WERI-Rb-1 (cell line): ENCODE data around the gene MADCAM1.
A peak's percentile ranks its signal among the peaks of the same experiment; 100 is the strongest.

ENCODE experiments used
- DNase-seq: peaks from one replicate; pipeline ENCODE4 v3.0.0-alpha.2; 2020
- H3K27ac ChIP-seq: fragments of 250-450 bp; sonication (Bioruptor Pico); 2 replicates; pipeline ENCODE4 v1.5.1; 2020; ENCODE audit warnings: mild to moderate bottlenecking, moderate library complexity
- H3K27me3 ChIP-seq: fragments of 250-450 bp; sonication (Bioruptor Pico); 2 replicates; pipeline ENCODE4 v1.5.1; 2021; ENCODE audit warnings: mild to moderate bottlenecking, low read depth, moderate library complexity; ENCODE audit not compliant: insufficient read depth, severe bottlenecking
- H3K36me3 ChIP-seq: fragments of 250-450 bp; sonication (Bioruptor Pico); 2 replicates; pipeline ENCODE4 v1.5.1; 2020; ENCODE audit warnings: mild to moderate bottlenecking, moderate library complexity
- H3K4me3 ChIP-seq: 2 replicates; pipeline ENCODE4 v1.5.1; 2011; ENCODE audit warnings: low read depth, mild to moderate bottlenecking, control low read depth, low read length
- H3K9me3 ChIP-seq: fragments of 250-450 bp; sonication (Bioruptor Pico); 2 replicates; pipeline ENCODE4 v1.5.1; 2021; ENCODE audit warnings: mild to moderate bottlenecking, moderate library complexity; ENCODE audit not compliant: severe bottlenecking
- TF ChIP-seq, protein P1 (sequence below): IDR thresholded peaks from 2 replicates; pipeline ENCODE4 v1.5.1; 2011; ENCODE audit warnings: low read depth, mild to moderate bottlenecking, control low read depth, inconsistent platforms, low read length

Gene MADCAM1

DNA sequence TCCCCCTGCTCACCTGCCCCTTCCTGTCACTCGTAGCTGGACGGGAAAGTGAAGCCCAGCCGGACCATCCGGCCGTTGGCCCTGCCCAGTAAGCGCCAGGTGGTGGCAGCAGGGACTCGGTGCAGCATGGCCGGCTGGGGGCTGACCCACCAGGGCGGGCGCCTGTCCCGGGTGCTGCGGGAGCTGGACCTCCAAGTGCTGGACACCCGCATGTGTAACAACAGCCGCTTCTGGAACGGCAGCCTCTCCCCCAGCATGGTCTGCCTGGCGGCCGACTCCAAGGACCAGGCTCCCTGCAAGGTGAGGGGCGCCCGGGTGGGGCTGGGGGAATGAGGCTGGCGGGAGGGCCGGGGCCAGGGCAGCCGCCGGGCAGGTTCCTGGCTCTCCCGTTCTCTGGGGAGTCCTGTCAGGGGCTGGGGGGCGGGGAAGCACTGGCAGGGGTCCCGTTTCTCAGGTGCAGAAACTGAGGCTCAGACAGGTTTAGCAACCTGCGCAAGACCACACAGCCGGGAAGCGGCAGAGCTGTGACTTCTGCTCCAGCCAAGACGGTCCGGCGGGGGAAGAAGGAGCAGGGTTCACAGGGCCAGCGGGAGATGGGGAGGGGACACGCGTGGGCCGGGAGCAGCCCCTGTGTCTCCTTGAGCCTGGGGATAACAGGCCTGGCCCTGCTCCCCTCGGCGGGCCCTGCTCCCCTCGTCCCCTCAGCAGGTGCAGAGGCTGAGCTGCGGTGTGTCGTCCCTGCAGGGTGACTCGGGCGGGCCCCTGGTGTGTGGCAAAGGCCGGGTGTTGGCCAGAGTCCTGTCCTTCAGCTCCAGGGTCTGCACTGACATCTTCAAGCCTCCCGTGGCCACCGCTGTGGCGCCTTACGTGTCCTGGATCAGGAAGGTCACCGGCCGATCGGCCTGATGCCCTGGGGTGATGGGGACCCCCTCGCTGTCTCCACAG, 52.9 kb downstream of the MADCAM1 start:
- H3K27me3 ChIP-seq = no peaks in the 10 kb centered on the region
- H3K36me3 ChIP-seq = no peaks in the 10 kb centered on the region
- H3K4me3 ChIP-seq = no peak overlapping the region
- H3K27ac ChIP-seq = no peak overlapping the region
- H3K9me3 ChIP-seq = peaks cover 3% of the 10 kb centered on the region
- TF ChIP-seq, protein P1, sequence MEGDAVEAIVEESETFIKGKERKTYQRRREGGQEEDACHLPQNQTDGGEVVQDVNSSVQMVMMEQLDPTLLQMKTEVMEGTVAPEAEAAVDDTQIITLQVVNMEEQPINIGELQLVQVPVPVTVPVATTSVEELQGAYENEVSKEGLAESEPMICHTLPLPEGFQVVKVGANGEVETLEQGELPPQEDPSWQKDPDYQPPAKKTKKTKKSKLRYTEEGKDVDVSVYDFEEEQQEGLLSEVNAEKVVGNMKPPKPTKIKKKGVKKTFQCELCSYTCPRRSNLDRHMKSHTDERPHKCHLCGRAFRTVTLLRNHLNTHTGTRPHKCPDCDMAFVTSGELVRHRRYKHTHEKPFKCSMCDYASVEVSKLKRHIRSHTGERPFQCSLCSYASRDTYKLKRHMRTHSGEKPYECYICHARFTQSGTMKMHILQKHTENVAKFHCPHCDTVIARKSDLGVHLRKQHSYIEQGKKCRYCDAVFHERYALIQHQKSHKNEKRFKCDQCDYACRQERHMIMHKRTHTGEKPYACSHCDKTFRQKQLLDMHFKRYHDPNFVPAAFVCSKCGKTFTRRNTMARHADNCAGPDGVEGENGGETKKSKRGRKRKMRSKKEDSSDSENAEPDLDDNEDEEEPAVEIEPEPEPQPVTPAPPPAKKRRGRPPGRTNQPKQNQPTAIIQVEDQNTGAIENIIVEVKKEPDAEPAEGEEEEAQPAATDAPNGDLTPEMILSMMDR = peak; percentile 30
- no peak for DNase-seq

DNA sequence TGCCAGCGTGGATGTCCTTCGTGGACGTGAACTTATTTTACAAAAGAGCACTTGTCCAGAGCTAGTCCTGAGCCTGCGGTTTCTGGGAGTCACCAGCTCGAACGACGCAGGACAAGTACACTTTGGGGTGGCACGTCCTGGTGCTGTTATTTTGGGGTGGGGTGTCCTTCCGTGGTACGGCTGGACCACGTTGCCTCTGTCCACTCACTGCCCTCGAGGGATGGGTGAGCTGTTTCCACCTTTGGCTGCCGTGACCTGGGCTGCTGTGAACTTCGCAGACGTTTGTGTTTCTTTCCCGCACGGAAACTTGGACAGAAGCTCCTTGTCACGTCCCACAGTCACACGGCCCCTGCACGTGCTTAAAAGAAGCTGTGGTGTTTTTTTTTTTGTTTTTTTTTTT, 58.5 kb downstream of the MADCAM1 start:
- Histone ChIP-seq H3K27me3 (no peaks in the 10 kb centered on the region), H3K9me3 (no peaks in the 10 kb centered on the region), H3K4me3 (no peak overlapping the region), H3K27ac (no peak overlapping the region), H3K36me3 (no peaks in the 10 kb centered on the region)
- TF ChIP-seq, protein P1 = no peak
- no peak for DNase-seq
